Neural progenitor cell (in vitro differentiated cells): ENCODE results near the gene OPRL1. TPM values are rescaled to one million over a fixed set of nuclear protein-coding genes. Genes with fewer than 3 reads are reported as not detected.

Experiments used
- DNase-seq: peaks from one replicate; pipeline ENCODE4 v3.0.0-alpha.2; 2016; ENCODE audit warnings: low spot score
- H2AFZ ChIP-seq: fragments of 200-600 bp; sonication (generic); replicated peaks from 2 replicates; pipeline ENCODE4 v1.6.1; 2016; ENCODE audit warnings: antibody characterized with exemption
- H3F3A ChIP-seq: fragments of 200-600 bp; sonication (generic); 2 replicates; pipeline ENCODE4 v1.6.1; 2016; ENCODE audit warnings: antibody characterized with exemption, low read depth
- H3K27ac ChIP-seq: fragments of 200-600 bp; sonication (generic); 2 replicates; pipeline ENCODE4 v1.5.1; 2016; ENCODE audit warnings: mild to moderate bottlenecking
- H3K27me3 ChIP-seq: fragments of 200-600 bp; sonication (generic); 2 replicates; pipeline ENCODE4 v1.6.1; 2016; ENCODE audit warnings: mild to moderate bottlenecking, moderate library complexity
- H3K36me3 ChIP-seq: fragments of 200-600 bp; sonication (generic); 2 replicates; pipeline ENCODE4 v1.5.1; 2016
- H3K4me1 ChIP-seq: fragments of 200-600 bp; sonication (generic); 2 replicates; pipeline ENCODE4 v1.6.1; 2016; ENCODE audit warnings: mixed run types
- H3K4me2 ChIP-seq: fragments of 200-600 bp; sonication (generic); 2 replicates; pipeline ENCODE4 v1.6.1; 2016
- H3K4me3 ChIP-seq: fragments of 200-600 bp; sonication (generic); 2 replicates; pipeline ENCODE4 v1.5.1; 2016
- H3K79me2 ChIP-seq: fragments of 200-600 bp; sonication (generic); 2 replicates; pipeline ENCODE4 v1.6.1; 2016; ENCODE audit warnings: low read depth
- H3K9ac ChIP-seq: fragments of 200-600 bp; sonication (generic); 2 replicates; pipeline ENCODE4 v1.6.1; 2016
- H3K9me3 ChIP-seq: fragments of 200-600 bp; sonication (generic); 2 replicates; pipeline ENCODE4 v1.5.1; 2016; ENCODE audit warnings: low read depth
- H4K20me1 ChIP-seq: fragments of 200-600 bp; sonication (generic); 2 replicates; pipeline ENCODE4 v1.6.1; 2016; ENCODE audit warnings: low read depth
- H3K27ac Mint-ChIP-seq: 3 replicates; pipeline ENCODE4 v1.8.0; 2021; ENCODE audit warnings: mixed read lengths
- H3K27me3 Mint-ChIP-seq: 2 replicates; pipeline ENCODE4 v1.8.0; 2022; ENCODE audit warnings: low read depth, mild to moderate bottlenecking, inconsistent platforms, moderate library complexity, mixed read lengths; ENCODE audit not compliant: insufficient read depth
- H3K36me3 Mint-ChIP-seq: 3 replicates; pipeline ENCODE4 v1.8.0; 2021; ENCODE audit warnings: mixed read lengths
- H3K4me1 Mint-ChIP-seq: 3 replicates; pipeline ENCODE4 v1.8.0; 2021; ENCODE audit warnings: mixed read lengths
- H3K4me3 Mint-ChIP-seq: 3 replicates; pipeline ENCODE4 v1.8.0; 2021; ENCODE audit warnings: mild to moderate bottlenecking, moderate library complexity, mixed read lengths
- H3K9me3 Mint-ChIP-seq: 3 replicates; pipeline ENCODE4 v1.8.0; 2020; ENCODE audit warnings: mixed read lengths
- EZH2 ChIP-seq: fragments of 200-600 bp; sonication (generic); IDR thresholded peaks from 2 replicates; pipeline ENCODE4 v1.6.1; 2017; ENCODE audit warnings: antibody characterized with exemption, mild to moderate bottlenecking, moderate library complexity
- EZH2phosphoT487 ChIP-seq: fragments of 200-600 bp; sonication (generic); IDR thresholded peaks from 2 replicates; pipeline ENCODE4 v1.6.1; 2017; ENCODE audit warnings: antibody characterized with exemption
- total RNA-seq: library from RNA; depleted of rRNA; stranded (reverse); fragments of >200 nt; gene quantifications from 2 replicates; pipeline ENCODE4 v1.2.3, GENCODE V29; 2015; ENCODE audit warnings: low replicate concordance
- TF ChIP-seq, protein P1 (sequence below): fragments of 200-600 bp; sonication (generic); IDR thresholded peaks from 2 replicates; pipeline ENCODE4 v1.5.1; 2017; ENCODE audit warnings: antibody characterized with exemption, mild to moderate bottlenecking

Gene OPRL1
- total RNA-seq, 1 donor from 2014 or later: 1.3 TPM

DNA sequence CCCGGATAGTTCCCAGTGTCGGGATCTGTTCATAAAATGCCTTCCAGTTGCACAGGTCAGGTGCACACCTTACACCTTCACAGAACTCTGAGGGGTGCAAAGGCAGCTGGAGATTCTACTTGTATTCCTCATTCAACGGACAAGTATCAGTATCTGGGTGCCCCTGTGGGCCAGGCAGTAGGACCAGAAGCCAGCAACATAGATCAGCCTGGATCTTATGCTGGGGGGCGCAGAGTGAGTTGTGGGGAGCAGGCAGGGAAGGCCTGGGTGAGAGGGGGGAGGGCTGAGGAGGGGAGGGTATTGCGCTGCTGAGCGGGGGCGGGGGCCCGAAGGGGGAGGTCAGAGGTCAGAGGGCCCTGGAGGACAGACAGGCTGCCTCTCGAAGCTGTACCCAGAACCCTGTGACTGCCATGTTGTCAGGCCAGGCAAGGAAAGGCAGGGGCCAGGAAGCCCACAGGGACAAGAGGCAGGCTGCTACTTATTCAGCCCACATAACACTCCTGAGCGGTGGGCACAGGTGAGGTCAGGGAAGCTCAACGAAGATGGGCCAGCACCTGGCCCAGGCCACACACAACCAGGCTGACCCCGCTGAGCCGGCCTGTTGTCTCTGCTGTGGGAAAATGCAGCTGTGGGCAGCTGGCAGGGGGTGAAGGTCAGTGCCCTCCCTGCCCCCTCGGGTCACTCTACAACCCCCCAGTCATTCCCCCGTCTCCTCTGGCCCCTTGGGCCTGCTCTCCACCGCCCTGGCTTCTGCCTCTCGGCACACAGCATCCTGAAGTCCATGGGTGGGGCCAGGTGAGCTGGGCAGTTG is 1.1 kb downstream of the OPRL1 start:
- peaks cover 19% of the 10 kb centered on the region for H4K20me1 ChIP-seq
- peak overlapping the region; percentile 96 for H3K4me2 ChIP-seq
- H3K4me1 ChIP-seq: peaks cover 27% of the 10 kb centered on the region
- H3K27ac Mint-ChIP-seq: no peak overlapping the region
- TF ChIP-seq EZH2: no peak
- TF ChIP-seq, protein P1, sequence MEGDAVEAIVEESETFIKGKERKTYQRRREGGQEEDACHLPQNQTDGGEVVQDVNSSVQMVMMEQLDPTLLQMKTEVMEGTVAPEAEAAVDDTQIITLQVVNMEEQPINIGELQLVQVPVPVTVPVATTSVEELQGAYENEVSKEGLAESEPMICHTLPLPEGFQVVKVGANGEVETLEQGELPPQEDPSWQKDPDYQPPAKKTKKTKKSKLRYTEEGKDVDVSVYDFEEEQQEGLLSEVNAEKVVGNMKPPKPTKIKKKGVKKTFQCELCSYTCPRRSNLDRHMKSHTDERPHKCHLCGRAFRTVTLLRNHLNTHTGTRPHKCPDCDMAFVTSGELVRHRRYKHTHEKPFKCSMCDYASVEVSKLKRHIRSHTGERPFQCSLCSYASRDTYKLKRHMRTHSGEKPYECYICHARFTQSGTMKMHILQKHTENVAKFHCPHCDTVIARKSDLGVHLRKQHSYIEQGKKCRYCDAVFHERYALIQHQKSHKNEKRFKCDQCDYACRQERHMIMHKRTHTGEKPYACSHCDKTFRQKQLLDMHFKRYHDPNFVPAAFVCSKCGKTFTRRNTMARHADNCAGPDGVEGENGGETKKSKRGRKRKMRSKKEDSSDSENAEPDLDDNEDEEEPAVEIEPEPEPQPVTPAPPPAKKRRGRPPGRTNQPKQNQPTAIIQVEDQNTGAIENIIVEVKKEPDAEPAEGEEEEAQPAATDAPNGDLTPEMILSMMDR: no peak
- no peak for TF ChIP-seq EZH2phosphoT487
- no peaks in the 10 kb centered on the region for H3K36me3 ChIP-seq
- no peak overlapping the region for H2AFZ ChIP-seq
- H3K27me3 Mint-ChIP-seq: peaks cover 16% of the 10 kb centered on the region
- H3K27ac ChIP-seq: no peak overlapping the region
- peak overlapping the region; percentile 77 for H3K4me3 ChIP-seq
- no peak overlapping the region for H3K9ac ChIP-seq
- H3K27me3 ChIP-seq: peaks cover 69% of the 10 kb centered on the region
- H3F3A ChIP-seq: peaks cover 55% of the 10 kb centered on the region
- peak overlapping the region; percentile 86 for H3K4me3 Mint-ChIP-seq
- H3K9me3 Mint-ChIP-seq: peaks cover 1% of the 10 kb centered on the region
- no peaks in the 10 kb centered on the region for H3K9me3 ChIP-seq
- H3K4me1 Mint-ChIP-seq: peaks cover 41% of the 10 kb centered on the region
- H3K79me2 ChIP-seq: no peaks in the 10 kb centered on the region
- no peaks in the 10 kb centered on the region for H3K36me3 Mint-ChIP-seq
- no peak for DNase-seq

DNA sequence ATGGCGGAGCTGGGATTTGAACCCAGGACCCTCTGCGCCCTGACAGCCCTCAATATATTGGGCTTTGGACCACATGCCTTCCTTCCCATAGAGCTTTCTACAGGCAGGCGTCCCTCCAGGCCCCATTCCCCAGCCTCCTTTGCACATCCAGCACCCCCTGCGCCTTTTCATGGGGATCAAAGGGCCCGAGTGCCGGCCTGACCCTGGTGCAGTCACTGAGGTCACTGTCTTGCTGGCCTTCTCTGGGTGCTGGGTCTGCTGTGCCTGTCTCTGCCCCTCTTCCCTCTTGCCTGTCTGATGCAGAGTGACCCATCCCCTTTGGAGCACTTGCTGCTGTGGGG is 1.7 kb downstream of the OPRL1 start:
- no peak for TF ChIP-seq EZH2
- TF ChIP-seq EZH2phosphoT487: no peak
- TF ChIP-seq, protein P1: no peak
- H3K9me3 ChIP-seq: no peaks in the 10 kb centered on the region
- H3K27ac ChIP-seq: no peak overlapping the region
- Mint-ChIP-seq H3K27me3 (peaks cover 20% of the 10 kb centered on the region), H3K27ac (no peak overlapping the region), H3K9me3 (peaks cover 6% of the 10 kb centered on the region), H3K4me1 (peaks cover 41% of the 10 kb centered on the region), H3K36me3 (no peaks in the 10 kb centered on the region), H3K4me3 (peak overlapping the region; percentile 70)
- no peaks in the 10 kb centered on the region for H3K79me2 ChIP-seq
- H3K4me2 ChIP-seq: no peak overlapping the region
- no peak for DNase-seq
- no peak overlapping the region for H3K9ac ChIP-seq
- H3K36me3 ChIP-seq: no peaks in the 10 kb centered on the region
- H3K4me1 ChIP-seq: peaks cover 27% of the 10 kb centered on the region
- peaks cover 19% of the 10 kb centered on the region for H4K20me1 ChIP-seq
- peaks cover 55% of the 10 kb centered on the region for H3F3A ChIP-seq
- no peak overlapping the region for H2AFZ ChIP-seq
- no peak overlapping the region for H3K4me3 ChIP-seq
- peaks cover 75% of the 10 kb centered on the region for H3K27me3 ChIP-seq

DNA sequence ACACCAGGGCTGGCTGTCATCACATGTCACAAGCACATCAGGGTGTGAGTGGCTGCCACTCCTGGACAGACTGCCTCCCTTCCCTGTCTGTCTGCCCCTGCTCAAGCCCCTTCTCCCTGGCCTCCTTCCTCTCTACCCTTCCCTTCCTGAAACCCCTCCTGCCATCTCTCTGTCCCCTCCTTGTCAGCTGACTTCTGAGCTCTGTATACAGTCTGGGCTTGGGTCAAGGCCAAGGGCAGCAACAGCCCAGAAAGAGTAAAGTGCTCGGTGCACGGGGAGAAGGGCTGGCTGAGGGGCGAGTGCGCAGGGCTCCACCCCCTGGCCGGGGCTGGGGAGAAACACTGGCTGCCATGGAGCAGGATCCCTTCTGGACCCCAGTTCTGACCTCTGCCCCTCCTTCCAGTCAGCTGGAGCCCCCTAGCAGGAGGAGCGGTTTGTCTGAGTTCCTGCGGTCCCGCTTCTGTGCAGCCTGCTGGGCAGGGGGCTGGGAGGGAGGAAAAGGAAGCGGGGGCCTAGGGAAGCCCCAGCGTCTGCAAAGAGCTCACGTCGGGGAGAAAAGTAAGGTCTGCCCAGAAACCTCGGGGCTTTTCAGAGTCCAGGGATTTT is 2.3 kb downstream of the OPRL1 start:
- peaks cover 27% of the 10 kb centered on the region for H3K4me1 ChIP-seq
- TF ChIP-seq EZH2 (peak; percentile 48), EZH2phosphoT487 (peak; percentile 34)
- TF ChIP-seq, protein P1: no peak
- peaks cover 55% of the 10 kb centered on the region for H3F3A ChIP-seq
- H3K27ac ChIP-seq: no peak overlapping the region
- H3K36me3 ChIP-seq: no peaks in the 10 kb centered on the region
- Mint-ChIP-seq H3K27me3 (peaks cover 22% of the 10 kb centered on the region), H3K27ac (no peak overlapping the region), H3K36me3 (no peaks in the 10 kb centered on the region), H3K4me1 (peaks cover 41% of the 10 kb centered on the region), H3K9me3 (peaks cover 9% of the 10 kb centered on the region), H3K4me3 (peak overlapping the region; percentile 73)
- DNase-seq: peak; percentile 56
- no peak overlapping the region for H2AFZ ChIP-seq
- H3K79me2 ChIP-seq: no peaks in the 10 kb centered on the region
- no peaks in the 10 kb centered on the region for H3K9me3 ChIP-seq
- H3K27me3 ChIP-seq: peaks cover 78% of the 10 kb centered on the region
- H4K20me1 ChIP-seq: peaks cover 19% of the 10 kb centered on the region
- H3K4me2 ChIP-seq: peak overlapping the region; percentile 97
- no peak overlapping the region for H3K9ac ChIP-seq
- no peak overlapping the region for H3K4me3 ChIP-seq
